ENCODE data around the gene TAF5L. TPM values are rescaled to one million over a fixed set of nuclear protein-coding genes. Genes with fewer than 3 reads are reported as not detected.

TAF5L gene
- total and polyA plus RNA-seq, 2 of the 13 experiments (the other 11 are each of a cell fraction or from before 2014, with no cell fraction given), result 10.8 to 18.2 TPM

DNA sequence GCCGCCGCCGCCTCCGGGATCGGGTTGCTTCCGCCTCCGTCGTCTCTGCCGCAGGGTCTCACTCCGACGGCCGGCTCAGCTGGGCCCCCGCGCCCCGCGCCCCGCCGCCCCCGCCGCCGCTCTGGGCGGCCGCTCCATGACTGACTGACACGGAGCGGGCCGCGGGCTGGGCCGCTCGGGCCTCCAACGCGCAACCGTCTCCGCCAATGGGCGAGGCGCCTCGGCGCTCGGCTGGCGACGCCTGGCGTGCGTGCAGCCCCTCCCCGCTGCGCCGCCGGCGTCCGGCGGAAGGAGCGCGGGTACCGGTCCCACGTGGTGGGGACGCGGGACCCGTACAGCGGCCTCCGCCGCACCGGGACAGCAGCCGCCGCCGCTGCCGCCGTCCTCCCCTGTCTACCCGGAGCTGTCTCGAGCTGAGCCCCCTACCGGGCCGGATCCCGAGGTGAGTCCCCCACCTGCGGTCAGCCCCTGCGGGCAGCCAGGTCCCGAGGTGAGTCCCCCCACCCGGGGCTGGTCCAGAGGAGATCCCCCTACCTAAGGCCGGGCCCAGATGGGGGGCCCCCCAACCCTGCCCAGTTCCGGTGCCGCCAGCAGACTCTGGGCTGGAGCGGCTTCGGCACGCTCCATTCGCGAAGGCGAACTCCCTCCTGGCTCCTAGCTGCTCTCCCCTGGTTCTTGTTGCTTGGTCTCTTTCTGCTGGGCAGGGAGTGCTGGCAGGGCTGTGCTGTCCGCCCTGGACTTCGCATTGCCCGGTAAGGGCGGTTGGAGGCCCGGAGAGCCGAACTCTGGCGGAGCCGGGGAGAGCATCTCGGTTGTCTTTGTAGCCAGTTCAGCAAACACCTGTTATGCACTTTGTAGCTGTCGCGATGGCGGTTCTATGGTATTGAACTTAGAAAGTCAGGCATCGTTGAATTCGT is at the start of gene TAF5L, which contains the start of gene URB2 (continued):
- TF ChIP-seq ZNF142 (CRISPR knock-in tag; IDR thresholded peaks at IDR 0.05) (no peak), ZNF44 (CRISPR knock-in tag; IDR thresholded peaks at IDR 0.05) (0 out of 2 replicates have a peak, but pooled peaks have one; percentile 65), KAT2B (IDR thresholded peaks at IDR 0.05; ENCODE audit: borderline replicate concordance, low read depth, low read length) (no peak), POLR2AphosphoS2 (IDR thresholded peaks at IDR 0.05; ENCODE audit: low read depth, low read length) (no peak), ZBTB42 (CRISPR knock-in tag; IDR thresholded peaks at IDR 0.05) (0 out of 2 replicates have a peak, but pooled peaks have one; percentile 44), DBP (CRISPR knock-in tag; IDR thresholded peaks at IDR 0.05; ENCODE audit: not compliant biosample characterization) (no peak), ZNF337 (CRISPR knock-in tag; IDR thresholded peaks at IDR 0.05; ENCODE audit: borderline replicate concordance, low read depth) (no peak), POLR2G (IDR thresholded peaks at IDR 0.05; ENCODE audit: low read depth, low read length) (peak; percentile 74), ZNF782 (CRISPR knock-in tag; IDR thresholded peaks at IDR 0.05; ENCODE audit: borderline replicate concordance) (no peak), MEIS1 (CRISPR knock-in tag; IDR thresholded peaks at IDR 0.05; ENCODE audit: borderline replicate concordance) (0 out of 2 replicates have a peak, but pooled peaks have one; percentile 38), ATM (IDR thresholded peaks at IDR 0.05; ENCODE audit: borderline replicate concordance) (no peak), CBX2 (IDR thresholded peaks at IDR 0.05; ENCODE audit: low read depth, low read length) (no peak), CBX2 (CRISPR knock-in tag; IDR thresholded peaks at IDR 0.05; ENCODE audit: low read depth) (no peak), ZNF761 (CRISPR knock-in tag; conservative IDR thresholded peaks at IDR 0.05) (no peak), ZNF746 (CRISPR knock-in tag; IDR thresholded peaks at IDR 0.05) (no peak), SOX5 (CRISPR knock-in tag; IDR thresholded peaks at IDR 0.05; ENCODE audit: borderline replicate concordance) (no peak), TCF7L2 (IDR thresholded peaks at IDR 0.05; ENCODE audit: low read depth, low read length) (no peak), KDM5B (CRISPR knock-in tag; IDR thresholded peaks at IDR 0.05; ENCODE audit: borderline replicate concordance) (peak; percentile 83)
- TF ChIP-seq, protein P1, sequence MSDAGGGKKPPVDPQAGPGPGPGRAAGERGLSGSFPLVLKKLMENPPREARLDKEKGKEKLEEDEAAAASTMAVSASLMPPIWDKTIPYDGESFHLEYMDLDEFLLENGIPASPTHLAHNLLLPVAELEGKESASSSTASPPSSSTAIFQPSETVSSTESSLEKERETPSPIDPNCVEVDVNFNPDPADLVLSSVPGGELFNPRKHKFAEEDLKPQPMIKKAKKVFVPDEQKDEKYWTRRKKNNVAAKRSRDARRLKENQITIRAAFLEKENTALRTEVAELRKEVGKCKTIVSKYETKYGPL (CRISPR knock-in tag; IDR thresholded peaks at IDR 0.05), result no peak
- TF ChIP-seq, protein P2, sequence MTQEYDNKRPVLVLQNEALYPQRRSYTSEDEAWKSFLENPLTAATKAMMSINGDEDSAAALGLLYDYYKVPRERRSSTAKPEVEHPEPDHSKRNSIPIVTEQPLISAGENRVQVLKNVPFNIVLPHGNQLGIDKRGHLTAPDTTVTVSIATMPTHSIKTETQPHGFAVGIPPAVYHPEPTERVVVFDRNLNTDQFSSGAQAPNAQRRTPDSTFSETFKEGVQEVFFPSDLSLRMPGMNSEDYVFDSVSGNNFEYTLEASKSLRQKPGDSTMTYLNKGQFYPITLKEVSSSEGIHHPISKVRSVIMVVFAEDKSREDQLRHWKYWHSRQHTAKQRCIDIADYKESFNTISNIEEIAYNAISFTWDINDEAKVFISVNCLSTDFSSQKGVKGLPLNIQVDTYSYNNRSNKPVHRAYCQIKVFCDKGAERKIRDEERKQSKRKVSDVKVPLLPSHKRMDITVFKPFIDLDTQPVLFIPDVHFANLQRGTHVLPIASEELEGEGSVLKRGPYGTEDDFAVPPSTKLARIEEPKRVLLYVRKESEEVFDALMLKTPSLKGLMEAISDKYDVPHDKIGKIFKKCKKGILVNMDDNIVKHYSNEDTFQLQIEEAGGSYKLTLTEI (CRISPR knock-in tag; conservative IDR thresholded peaks at IDR 0.05), result no peak
